ENCODE measurements around the gene DAW1. TPM values are rescaled to one million over a fixed set of nuclear protein-coding genes. Genes with fewer than 3 reads are reported as not detected.

Gene DAW1
- 0.07 TPM in 1 of 2 replicates, not detected in the other for total RNA-seq

GRCh38 chr2:227871375-227871791 is at the start of gene DAW1:
TSS of gene DAW1 (plus strand) at chr2:227871631. CDS start at chr2:227871690, 59 bp downstream.

Other genes with a start within 250 kb of the DAW1 start
- not detected in 2 replicates for gene SCYGR5, start 204.8 kb upstream of the DAW1 start, total RNA-seq
- gene SLC19A3, start 153.6 kb upstream of the DAW1 start, total RNA-seq: under 0.01 and 0.36 TPM in 2 replicates
- gene SCYGR6, start 146.9 kb upstream of the DAW1 start, total RNA-seq: not detected in 2 replicates
- not detected in 2 replicates for gene SCYGR7, start 143.3 kb upstream of the DAW1 start, total RNA-seq
- gene SCYGR8, start 125.7 kb upstream of the DAW1 start, total RNA-seq: not detected in 2 replicates
- gene CCL20, start 57.8 kb upstream of the DAW1 start, total RNA-seq: 2.1 and 33.9 TPM in 2 replicates